T1000 (cell line): Measurements from ENCODE around the gene NPTXR.
"Not testable (repeated sequence)": the region's sequence is repeated elsewhere in the genome, so short reads cannot be mapped to it uniquely, and the experiment has no call there.

ENCODE experiments used
- DNase-seq: peaks from one replicate; lab custom pipeline; 2025; ENCODE audit warnings: mixed read lengths; lab: John Stamatoyannopoulos, UW

Gene NPTXR

DNA sequence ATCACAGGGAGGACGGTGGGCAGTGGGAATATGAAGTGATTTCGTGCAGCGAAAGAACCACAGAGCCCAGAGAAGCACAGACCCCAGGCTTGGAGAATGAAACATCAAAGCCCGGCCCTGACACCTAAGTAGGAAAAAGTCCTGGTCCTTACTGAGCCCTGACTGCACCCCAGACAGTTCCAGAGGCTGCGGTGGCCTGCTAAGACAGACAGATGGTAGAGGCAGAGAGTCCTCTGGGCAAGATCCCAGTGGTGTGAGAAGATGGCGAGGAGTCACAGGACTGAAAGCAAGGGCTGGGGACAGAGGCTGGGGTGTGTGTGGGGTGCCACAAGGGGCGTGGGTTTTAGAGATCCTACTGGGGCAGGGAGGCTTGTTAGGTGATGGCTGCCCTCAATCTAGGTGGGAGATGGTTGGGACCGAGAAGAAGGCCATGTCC, 24.5 kb upstream of the NPTXR start:
- DNase-seq, result no peak

DNA sequence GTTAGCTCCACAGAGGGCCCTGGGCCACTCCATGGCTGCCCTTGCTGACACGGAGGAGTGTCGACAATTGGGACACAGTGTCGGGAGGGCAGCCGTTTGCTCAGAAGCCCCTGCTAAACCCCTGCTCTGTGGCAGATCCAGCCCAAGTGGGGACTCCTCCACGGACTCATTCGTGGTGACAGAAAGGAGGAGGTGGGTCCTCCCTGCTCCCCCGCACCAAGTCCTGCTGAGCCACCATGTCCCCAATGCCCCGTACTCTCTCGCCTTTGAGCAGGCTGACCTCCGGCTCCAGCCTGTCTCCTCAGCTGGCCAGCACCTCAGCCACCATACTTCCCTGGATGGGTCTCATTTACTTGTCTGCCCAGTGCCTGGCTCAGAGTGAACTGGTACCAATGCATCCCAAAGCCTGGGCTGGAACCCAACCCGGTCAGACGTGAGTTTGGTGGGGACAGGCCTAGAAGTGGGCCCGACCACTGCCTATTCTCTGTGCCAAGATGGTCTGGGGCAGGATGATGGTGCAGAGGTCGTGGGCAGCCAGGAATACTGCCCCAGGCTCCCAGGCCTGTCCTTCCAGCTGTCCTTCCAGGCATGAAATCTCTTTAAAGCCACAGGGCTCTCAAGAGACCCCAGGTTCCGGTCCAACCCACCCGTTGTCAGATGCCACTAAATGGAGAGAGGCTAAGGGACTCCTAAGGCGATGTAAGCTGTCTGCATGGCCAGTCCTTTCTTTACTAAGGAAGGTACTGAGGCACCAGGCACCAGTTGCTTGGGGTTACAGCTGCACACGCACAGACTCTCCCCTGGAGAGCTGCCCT, 23.9 kb upstream of the NPTXR start:
- DNase-seq, result no peak

DNA sequence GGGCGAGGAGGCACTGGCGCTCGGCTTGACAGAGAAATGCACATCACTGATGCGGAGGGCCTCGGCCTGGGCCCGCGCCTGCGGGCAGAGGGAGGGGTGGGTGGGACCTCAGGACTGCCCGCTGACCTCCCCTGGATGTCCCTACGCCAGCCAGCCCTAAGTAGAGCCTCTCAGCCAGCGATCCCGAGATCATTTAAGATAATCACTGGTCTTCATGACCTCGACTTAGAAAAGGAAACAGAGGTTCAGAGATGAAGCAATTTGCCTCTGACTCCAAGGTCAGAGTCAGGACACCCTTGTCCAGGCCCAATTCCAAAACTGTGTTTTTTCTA, 23.3 kb upstream of the NPTXR start:
- DNase-seq, result no peak

DNA sequence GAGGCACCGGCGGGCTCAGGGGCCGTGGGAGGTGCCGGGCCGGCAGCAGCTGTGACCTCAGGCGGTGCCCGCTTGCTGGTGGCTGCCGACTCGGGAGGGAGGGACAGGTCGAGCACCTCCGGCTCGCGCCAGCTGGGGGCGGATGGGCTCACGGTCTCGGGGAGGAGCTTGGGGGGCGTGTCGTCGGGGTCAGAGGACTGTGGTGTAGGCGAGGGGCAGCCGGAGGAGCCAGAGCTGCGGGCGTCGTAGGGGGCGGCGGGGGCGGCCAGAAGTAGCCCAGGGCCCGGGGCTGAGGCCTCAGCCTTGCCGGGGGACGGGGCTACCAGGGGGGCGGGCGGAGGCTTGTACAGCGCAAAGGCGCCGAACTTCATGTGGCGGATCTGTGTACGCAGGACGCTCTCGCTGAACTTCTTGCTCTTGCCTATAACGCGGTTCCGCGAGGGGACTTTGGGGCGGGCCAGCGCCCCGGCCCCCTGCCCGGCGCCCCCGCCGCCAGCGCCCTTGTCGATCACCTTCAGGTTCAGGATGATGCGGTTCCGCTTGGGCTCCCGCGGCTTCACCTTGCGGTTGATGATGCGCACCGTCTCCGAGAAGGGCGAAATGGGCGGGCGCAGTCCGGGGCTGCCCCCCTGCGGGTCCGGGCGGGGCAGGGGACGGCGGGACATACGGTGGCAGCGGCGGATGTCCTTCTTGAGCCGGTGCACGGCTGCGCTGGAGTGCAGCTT, 22.7 kb upstream of the NPTXR start:
- no peak for DNase-seq

DNA sequence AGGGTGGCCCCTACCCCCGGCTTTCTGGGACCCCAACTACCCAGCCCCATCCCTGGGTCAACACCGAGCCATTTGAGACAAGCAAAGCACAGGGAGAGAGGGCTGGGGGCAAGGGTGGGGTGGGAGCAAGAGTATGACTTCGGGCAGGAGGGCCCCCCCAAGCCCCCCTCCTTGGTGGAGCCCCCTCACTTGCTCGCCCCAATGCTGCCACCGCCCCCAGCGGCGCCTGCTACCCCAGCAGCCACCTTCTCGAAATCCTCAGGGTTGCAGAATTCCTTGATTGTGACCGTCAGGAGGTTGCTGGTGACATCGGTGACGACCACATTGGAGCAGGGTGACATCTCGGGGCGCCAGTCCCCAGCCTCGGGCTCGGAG, 22.2 kb upstream of the NPTXR start:
- no peak for DNase-seq

DNA sequence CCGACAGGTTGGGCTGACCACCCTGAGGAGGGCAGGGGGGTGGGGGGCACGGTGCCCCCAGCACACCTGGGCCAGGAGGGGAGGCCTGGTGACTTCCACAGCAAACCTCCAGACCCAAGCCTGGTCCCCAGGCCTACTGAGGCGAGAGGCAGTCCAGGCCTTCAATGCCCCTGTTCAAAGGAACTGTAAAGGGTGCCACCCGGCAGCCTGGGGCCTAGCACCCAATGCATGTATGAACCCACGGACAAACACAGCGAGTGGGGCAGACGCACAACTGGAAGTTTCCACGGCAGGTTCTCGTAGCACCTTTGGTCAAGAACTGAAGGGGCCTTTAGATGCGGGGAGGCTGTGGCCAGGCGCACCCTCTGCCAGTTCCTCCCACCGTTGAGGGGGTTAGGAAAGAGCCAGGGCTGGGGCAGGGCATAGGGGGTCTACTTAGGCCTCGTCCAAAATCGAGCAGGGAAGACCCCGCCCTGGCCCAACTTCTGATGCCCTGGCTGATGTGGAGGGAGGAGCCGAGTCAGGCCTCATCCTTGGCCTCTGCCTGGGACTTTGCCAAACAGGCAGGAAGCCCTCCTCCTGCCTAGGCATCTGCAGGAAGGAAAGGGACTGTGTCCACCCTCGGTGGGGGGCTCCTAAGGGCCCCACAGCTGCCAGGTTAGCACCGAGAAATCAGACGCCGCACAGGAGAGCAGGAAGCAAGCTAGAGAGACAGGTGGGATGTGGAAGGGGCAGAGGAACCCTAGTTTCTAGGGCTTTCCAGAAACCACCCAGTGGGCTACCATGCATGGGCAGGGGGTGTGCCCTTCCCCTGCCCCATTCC, 21.6 kb upstream of the NPTXR start:
- no peak for DNase-seq

DNA sequence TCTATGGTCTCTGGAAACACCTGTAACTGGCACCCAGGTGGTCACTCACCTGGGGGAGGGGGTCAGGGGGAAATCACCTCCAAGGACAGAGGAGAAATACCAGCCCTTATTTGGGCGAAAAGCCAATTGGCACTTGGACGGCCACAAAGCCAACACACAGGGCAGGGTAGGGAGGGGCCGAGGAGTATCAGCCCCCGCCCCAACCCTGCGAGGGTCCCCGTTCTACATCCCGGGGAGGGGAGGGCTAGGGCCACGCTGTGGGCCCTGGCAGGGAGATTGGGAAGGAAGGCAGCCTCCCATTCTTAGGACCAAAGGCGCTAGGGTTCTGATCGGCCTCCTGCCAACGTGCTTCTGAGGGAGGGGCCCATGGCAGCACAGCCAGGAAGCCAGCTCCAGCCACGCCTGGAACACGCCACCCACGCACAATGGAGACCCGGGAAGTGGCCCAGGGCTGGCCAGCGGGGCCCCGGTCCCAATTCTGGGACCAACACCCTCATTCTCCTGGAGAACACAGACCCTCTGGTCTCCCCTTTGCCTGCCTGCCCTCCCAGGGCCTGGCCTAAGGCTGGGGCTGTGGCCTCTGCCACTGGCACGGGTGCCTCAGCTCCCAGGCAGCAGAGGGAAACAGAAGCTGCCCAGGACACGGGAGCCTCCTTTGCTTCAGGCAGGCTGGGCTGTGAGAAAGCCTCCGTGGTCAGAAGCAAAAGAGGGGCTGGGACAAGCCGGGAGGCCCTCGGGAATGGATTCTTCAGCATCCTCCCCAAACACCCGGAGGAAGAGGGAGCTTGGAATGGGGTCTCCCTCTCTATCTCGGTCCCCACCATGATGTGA, 20.7 kb upstream of the NPTXR start:
- DNase-seq, result no peak

DNA sequence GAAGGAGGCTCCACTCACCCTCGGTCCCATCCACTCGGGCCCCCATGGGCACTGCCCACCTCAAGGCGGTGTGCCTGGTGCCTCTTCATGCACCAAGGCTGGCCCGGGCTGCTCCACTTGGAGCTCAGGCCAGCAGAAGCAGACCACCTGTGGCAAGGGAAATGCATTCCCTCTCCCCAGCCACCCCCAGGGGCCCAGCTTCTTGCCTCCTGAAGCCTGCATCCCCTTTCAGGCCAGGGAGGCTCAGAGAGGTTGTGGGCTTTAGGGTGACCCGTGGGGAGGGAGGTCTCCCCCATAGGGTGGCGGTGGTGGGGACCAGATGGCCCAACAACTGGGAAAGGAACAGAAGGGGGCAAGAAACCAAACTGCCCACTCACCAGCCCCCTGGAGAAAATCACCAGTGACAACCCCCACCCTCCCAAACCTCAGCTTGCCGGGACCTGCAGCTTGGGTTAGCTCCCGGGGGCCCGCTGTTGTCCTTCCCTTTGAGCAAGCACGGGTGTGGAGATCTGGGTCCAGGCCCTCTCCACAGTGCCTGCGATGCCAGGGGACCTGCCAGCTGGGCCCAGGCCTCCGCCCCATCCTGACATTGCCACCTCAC, 19.8 kb upstream of the NPTXR start:
- DNase-seq, result no peak

DNA sequence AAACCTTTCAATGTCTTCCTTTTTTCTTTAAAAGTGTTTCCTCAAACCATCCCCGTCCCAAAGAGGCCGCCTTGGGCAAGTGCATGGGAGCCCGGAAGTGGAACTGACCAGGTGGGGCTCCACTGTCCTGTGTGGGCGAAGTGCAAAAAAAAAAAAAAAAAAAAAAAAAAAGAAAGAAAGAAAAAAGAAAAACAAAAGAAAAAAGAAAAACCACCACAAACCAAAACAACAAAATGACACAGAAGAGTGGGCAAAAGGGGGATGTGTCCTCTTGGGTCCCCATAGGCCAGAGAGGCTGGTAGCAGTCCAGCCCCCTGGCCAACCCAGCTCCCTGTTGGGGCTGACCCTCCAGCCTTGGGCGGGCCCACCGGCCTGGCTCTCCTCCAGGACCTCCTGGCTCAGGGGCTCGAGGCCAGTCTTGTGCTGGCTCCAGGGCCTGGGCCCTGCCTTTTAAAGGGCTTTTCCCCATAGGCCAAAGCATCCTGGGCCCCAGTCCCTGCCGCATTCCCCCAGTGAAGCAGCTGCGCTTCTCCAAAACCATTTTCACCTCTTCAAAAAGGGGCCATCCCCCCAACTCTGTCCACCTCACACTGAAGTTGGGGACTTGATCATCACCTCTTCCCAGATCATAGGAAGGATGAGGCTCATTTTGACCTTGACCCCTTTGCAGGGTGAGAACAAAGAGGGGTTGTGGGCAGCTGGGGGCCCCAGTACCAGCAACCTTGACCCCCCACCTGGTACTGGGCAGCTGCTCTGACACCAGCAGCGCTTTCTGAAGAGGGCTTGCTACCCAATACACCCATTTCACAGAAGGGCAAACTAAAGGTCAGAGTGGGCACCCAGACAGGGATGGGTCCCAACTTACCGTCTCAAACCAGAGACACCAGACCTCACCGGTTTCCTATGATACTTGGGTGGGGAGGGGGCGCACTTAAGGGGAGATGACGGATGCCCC, 18.8 kb upstream of the NPTXR start:
- no peak for DNase-seq

DNA sequence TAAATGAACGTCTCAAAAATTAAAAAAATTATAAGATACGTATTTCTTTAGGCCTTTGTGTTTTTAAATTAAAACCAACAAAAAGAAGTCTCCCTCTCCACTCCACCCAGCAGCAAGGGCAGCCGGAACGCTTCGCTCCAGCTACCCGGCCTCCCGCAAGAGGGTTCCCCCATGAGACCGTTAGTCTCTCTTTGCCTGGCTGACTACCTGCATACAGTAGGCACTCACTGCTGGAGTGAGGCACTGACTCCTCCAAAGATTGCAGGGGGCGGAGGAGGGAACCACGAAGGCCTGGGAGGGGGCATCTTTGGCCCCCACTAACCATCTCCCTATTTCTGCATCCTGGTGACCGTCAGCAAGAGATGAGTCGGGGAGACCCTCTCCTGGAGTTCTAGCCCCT, 18.1 kb upstream of the NPTXR start:
- no peak for DNase-seq

DNA sequence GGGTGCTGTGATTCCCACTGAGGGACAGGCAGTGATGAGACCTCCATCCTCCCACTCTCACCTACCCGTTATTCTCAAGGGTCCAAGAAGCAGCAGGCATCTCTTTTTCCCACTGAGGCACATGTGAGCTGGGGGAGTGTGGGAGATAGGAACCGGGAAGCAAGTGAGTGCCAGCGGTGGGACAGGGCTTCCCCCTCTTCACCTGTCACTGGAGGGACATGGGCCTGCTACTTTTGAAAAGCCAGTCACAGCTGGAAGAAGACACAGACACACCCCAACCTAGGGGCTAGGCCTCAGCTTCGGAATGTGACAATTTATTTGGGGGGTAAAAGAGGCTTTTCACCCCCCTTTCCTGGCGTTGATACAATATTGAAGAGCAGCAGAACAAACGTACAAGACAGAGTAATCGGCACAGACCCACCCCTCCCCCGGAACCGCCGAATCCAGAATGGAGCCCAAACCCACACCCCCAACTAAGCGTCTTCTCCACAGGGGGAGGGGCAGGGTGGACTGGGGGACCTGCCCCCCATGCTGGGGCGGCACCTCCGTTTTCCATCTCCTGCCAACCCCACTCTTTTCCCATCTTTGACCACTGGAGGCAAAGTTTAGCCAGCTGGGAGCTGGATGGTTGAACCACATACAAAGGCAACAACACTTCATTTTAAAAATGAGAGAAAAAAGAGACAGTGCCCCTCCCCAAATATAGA, 17.5 kb upstream of the NPTXR start:
- DNase-seq, result no peak

DNA sequence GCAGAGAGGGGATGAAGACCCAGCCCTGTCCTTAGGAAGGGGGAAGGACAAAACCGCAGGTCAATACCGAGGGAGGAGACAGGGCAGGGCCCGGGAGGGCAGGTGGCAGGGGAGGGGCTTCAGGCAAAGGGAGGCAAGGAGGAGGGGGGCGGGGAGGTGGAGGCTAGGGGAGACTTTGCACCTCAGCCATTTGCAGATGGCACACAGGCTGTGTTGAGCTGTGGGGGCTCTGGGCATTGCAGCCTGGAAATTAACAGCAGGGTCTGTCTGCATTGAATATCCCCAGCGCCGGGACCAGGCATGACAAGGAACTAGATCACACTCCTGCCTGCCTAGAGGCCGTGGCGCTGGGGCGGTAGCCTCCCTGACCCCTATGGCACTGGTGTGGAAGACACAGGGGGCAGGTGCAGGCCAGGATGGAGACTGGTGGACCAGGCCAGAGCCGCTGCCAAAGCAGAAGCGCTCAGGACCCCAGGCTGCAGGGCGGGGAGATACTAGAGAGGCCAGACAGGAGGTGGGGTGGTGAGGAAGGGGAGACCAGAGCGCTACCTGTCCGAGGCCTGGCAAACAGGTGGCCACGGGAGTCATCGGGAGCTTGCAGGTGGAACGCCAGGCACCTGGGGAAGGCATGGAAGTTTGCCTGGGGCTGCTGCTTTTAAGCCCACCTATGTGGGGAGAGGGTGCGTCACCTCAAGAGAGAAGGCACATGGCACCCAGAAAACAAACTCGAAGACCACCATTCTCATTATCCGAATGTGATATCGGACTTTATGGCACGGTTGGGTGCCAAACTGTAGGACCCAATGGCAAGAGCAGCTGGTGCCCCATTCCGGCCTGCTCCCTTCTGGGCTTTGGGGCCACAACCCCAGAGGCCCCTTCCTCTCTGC, 16.7 kb upstream of the NPTXR start:
- DNase-seq, result no peak

DNA sequence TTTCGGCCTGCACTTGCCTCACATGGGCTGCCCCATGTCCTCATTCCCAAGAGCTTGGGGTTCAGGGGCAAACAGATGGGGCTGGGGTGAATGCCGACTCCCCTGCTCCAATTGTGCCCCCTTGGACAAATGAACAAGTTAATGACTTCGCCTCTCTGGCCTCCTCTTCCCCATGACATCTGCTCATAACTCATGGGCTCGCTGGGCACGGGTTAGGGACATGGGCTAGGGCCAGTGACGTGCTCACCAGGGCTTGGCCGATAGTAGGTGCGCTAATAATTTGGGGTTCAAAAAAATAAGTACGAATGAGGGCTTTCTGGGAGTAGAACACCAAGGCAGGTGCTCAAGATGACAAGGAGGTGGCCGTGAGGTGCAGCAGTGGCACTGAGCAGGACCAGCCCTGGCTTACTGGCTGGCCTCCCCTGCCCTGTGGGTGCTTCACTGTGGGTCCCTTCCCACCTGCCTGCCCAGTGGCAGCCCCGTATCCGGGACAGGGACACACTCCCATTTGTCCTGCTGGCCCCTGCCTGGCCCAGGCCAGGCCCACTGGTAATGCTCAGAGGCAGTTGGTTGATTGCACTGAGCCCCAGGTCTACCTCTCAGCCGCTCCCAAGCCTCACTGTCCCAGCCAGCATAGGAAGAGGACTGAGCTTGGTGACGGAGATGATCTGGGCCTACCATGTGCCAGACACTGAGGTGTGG, 15.9 kb upstream of the NPTXR start:
- no peak for DNase-seq

DNA sequence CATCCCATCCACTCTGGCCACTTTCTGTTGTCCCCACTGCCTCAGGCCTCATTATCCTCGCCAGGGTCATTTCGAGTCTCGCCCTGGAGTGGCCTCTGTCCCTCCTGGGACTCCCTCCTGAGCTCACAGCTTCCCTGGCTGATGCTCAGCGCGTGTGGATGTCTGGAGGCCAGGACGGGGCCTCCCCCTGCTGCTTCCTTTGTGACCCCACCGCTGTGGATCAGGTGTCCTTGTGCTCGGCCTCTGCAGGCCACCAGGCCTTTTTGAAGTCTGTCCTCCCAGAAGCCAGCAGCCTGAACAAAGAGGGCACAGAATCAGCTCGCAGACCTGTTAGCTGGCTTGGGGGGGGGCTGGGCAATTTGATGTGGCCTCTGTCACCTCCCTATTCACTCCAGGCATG, 14.7 kb upstream of the NPTXR start:
- DNase-seq, result no peak

DNA sequence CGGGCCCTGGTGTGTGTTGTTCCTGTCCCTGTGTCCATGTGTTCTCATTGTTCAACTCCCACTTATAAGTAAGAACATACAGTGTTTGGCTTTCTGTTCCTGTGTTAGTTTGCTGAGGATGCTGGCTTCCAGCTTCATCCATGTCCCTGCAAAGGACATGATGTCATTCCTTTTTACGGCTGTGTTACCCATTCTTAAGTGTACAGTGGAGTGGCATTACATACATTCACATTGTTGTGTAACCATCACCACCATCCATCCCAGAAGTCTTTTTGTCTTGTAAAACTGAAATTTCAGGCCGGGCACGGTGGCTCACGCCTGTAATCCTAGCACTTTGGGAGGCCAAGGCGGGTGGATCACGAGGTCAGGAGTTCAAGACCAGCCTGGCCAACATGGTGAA, 10.6 kb upstream of the NPTXR start:
- not testable (repeated sequence) for DNase-seq

DNA sequence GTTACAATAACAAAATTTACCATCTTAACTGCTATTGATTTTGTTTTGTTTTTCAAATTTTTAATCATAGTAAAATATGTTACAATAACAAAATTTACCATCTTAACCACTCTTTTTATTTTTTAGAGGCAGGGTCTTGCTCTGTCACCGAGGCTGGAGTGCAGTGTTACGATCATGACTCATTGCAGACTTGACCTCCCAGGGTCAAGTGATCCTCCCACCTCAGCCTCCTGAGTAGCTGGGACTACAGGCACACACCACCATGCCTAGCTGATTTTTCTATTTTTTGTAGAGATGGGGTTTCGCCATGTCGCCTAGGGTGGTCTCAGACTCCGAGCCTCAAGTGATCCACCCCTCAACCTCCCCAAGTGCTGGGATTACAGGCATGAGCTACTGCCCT, 10.1 kb upstream of the NPTXR start:
- DNase-seq, result not testable (repeated sequence)

DNA sequence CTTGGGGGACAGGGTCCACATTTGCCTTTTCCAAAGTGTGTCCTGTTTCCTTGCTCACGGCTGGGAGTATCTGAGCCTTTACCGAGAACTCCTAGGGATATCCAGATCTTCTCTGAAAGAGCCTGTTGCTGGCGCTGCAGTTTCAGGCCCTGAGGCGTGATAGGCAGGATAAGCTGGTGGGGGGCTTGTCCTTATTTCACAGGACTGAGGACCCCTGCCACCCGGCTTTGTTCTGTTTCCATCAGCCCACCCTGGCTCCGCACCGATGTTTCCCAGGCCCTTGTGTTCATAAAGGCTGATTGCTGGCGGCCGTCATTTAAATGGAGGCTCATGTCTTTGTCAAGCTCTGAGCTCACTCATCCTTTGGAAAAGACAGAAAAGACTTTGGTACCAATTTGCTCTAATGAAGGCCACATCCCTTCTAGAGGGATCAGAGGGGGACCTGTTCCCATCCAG, 9.4 kb upstream of the NPTXR start:
- no peak for DNase-seq

DNA sequence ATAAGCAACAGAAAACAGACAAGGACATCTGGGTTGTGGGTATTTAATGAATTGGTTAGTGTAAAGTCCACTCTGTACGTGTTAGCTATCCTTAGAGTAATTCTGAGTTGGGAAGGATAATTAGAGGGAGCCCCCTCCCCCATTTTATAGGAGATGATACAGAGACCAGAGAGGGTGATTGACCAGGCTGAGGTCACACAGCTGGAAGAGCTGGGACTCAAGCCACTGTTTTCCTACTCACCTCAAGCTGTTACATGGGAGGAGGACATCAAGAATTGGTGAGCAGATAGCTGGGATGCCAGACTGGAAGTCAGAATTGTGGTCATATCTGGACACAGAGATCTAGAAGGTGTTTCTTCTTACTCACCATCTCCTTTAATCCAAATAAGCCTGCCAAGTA, 8.7 kb upstream of the NPTXR start:
- no peak for DNase-seq
